ENCODE data around the gene SMYD3.

- TF ChIP-seq CTCF (IDR thresholded peaks at IDR 0.05; ENCODE audit: borderline replicate concordance, extremely low read depth, low read length, poor library complexity, severe bottlenecking): no peak
- TF ChIP-seq EZH2 (IDR thresholded peaks at IDR 0.05; ENCODE audit: borderline replicate concordance, low read depth, low read length, severe bottlenecking): no peak
Measured at GRCh38 chr1:246335151-246335550, 171.9 kb downstream of the SMYD3 start.

All from DND-41 (cell line).